ENCODE results near the gene RDM1. TPM values are rescaled to one million over a fixed set of nuclear protein-coding genes. Genes with fewer than 3 reads are reported as not detected.

The RDM1 gene
- total RNA-seq, 1 experiment from 2014 or later = 12.9 TPM

- POLR2A ChIA-PET = no interaction called here
These were observed 61.8 kb downstream of the RDM1 start, which contains the start of gene HEATR9 for GRCh38 chr17:35868737-35869136. Gene HEATR9, minus strand, starts transcription at chr17:35868891. Its CDS starts 149 bp downstream, at chr17:35868742.

More at GRCh38 chr17:35868737-35869136, 61.8 kb downstream of the RDM1 start, which contains the start of gene HEATR9:
- CTCF ChIA-PET = no interaction called here
- no peaks in the 10 kb centered on the region for H3K27me3 ChIP-seq (replicated peaks; ENCODE audit: control insufficient read depth, insufficient read depth, low read length)
- DNase-seq = no peak
- TF ChIP-seq CTCF (IDR thresholded peaks at IDR 0.05; ENCODE audit: insufficient read depth in 1 of 2, low read depth in 1 of 2, low read length in 1 of 2, severe bottlenecking in 1 of 2, unreplicated experiment in 1 of 2) = no peak
- no TSS peak for BruUV-seq (replicated peaks)
- no peaks in the 10 kb centered on the region for H3K9me3 ChIP-seq
- peaks cover 26% of the 10 kb centered on the region for H3K4me1 ChIP-seq
- Mint-ChIP-seq H3K27ac (ENCODE audit: unreplicated experiment) (no peak within 1 kb of the TSS), H3K4me1 (ENCODE audit: low read depth, unreplicated experiment) (peaks cover 18% of the 10 kb centered on the region), H3K9me3 (ENCODE audit: unreplicated experiment) (no peaks in the 10 kb centered on the region), H3K36me3 (ENCODE audit: insufficient read depth, unreplicated experiment) (no peaks in the 10 kb centered on the region), H3K4me3 (ENCODE audit: unreplicated experiment) (no peak within 1 kb of the TSS), H3K27me3 (ENCODE audit: insufficient read depth, unreplicated experiment) (no peaks in the 10 kb centered on the region)
- no peaks in the 10 kb centered on the region for H3K36me3 ChIP-seq (ENCODE audit: control insufficient read depth, insufficient read depth, low read length)
- no peak within 1 kb of the TSS for H3K4me3 ChIP-seq (ENCODE audit: low read depth, low read length)
- intact Hi-C loops (cut with micrococcal nuclease; ENCODE audit: unreplicated experiment) = no loop called here

Other genes starting within 250 kb of the RDM1 start
- gene RASL10B, start 199.1 kb downstream of the RDM1 start, total RNA-seq (2022) = 11.4 and 13.3 TPM in 2 replicates
- not detected in 2 replicates for gene GAS2L2, start 177.5 kb downstream of the RDM1 start, total RNA-seq (2022)
- not detected in 2 replicates for gene C17orf50, start 169.9 kb downstream of the RDM1 start, total RNA-seq (2022)
- gene MMP28, start 135.1 kb downstream of the RDM1 start, total RNA-seq (2022) = not detected in 2 replicates
- gene TAF15, start 121.3 kb downstream of the RDM1 start, total RNA-seq (2022) = 335 and 350 TPM in 2 replicates
- gene HEATR9, start 61.9 kb downstream of the RDM1 start, total RNA-seq (2022) = not detected in 2 replicates
- gene CCL5, start 50.4 kb downstream of the RDM1 start, total RNA-seq (2022) = not detected in 2 replicates
- gene LYZL6, start 12.9 kb upstream of the RDM1 start, total RNA-seq (2022) = not detected in 2 replicates
- not detected in 2 replicates for gene CCL16, start 50.7 kb upstream of the RDM1 start, total RNA-seq (2022)
- gene CCL14, start 56.0 kb upstream of the RDM1 start, total RNA-seq (2022) = not detected in 2 replicates
- 0.30 and 0.52 TPM in 2 replicates for gene CCL15, start 70.8 kb upstream of the RDM1 start, total RNA-seq (2022)
- gene CCL23, start 87.2 kb upstream of the RDM1 start, total RNA-seq (2022) = not detected in 2 replicates
- gene CCL18, start 133.5 kb upstream of the RDM1 start, total RNA-seq (2022) = not detected in 2 replicates
- not detected in 2 replicates for gene CCL3, start 159.4 kb upstream of the RDM1 start, total RNA-seq (2022)
- gene CCL4, start 173.1 kb upstream of the RDM1 start, total RNA-seq (2022) = not detected in 2 replicates
- 9.1 and 12.5 TPM in 2 replicates for gene TBC1D3B, start 245.9 kb upstream of the RDM1 start, total RNA-seq (2022)